ENCODE data around the gene REEP1. TPM values are rescaled to one million over a fixed set of nuclear protein-coding genes. Genes with fewer than 3 reads are reported as not detected.

REEP1 gene
- total RNA-seq, 4 donors from 2014 or later, result 1.7 to 12.0 (median 3.6) TPM

- H3K9me3 ChIP-seq, result no peaks in the 10 kb centered on the region
- H3K27ac ChIP-seq, result no peak overlapping the region
- H3K4me3 ChIP-seq, result no peak overlapping the region
- peaks cover 0 to 14% (median 5%) of the 10 kb centered on the region in 4 donors for H3K4me1 ChIP-seq
- no peaks in the 10 kb centered on the region for H3K36me3 ChIP-seq
- DNase-seq, result peak in 2 of 3 donors; percentile 38 to 70
- TF ChIP-seq POLR2A (IDR thresholded peaks at IDR 0.05), result peak in 1 of 2 donors; percentile 17
- peak; percentile 72 to 91 (median 80) for TF ChIP-seq CTCF (IDR thresholded peaks at IDR 0.05)
- no peaks in the 10 kb centered on the region for H3K27me3 ChIP-seq
Measured at GRCh38 chr2:86221066-86221684, 116.3 kb downstream of the REEP1 start.

- Histone ChIP-seq H3K4me1 (peaks cover 0 to 14% (median 0%) of the 10 kb centered on the region in 4 donors), H3K4me3 (no peak overlapping the region), H3K36me3 (no peaks in the 10 kb centered on the region), H3K27me3 (no peaks in the 10 kb centered on the region), H3K27ac (no peak overlapping the region), H3K9me3 (no peaks in the 10 kb centered on the region)
- DNase-seq, result no peak
- TF ChIP-seq CTCF (IDR thresholded peaks at IDR 0.05) (no peak), POLR2A (IDR thresholded peaks at IDR 0.05) (no peak)
Measured at GRCh38 chr2:86219896-86220295, 117.5 kb downstream of the REEP1 start.

GRCh38 chr2:86218124-86218523, 119.3 kb downstream of the REEP1 start:
- Histone ChIP-seq H3K36me3 (no peaks in the 10 kb centered on the region), H3K9me3 (no peaks in the 10 kb centered on the region), H3K27me3 (no peaks in the 10 kb centered on the region), H3K27ac (no peak overlapping the region), H3K4me3 (no peak overlapping the region), H3K4me1 (peaks cover 0 to 26% (median 0%) of the 10 kb centered on the region in 4 donors)
- TF ChIP-seq POLR2A (IDR thresholded peaks at IDR 0.05), result no peak
- no peak for TF ChIP-seq CTCF (IDR thresholded peaks at IDR 0.05)
- no peak for DNase-seq

GRCh38 chr2:86216575-86217555, 120.6 kb downstream of the REEP1 start:
- no peak overlapping the region for H3K4me3 ChIP-seq
- TF ChIP-seq CTCF (IDR thresholded peaks at IDR 0.05) (no peak), POLR2A (IDR thresholded peaks at IDR 0.05) (no peak)
- no peak overlapping the region for H3K27ac ChIP-seq
- H3K27me3 ChIP-seq, result no peaks in the 10 kb centered on the region
- peak in 1 of 3 donors; percentile 38 for DNase-seq
- peaks cover 0 to 23% (median 0%) of the 10 kb centered on the region in 4 donors for H3K4me1 ChIP-seq
- H3K36me3 ChIP-seq, result peaks cover 0 to 7% (median 0%) of the 10 kb centered on the region in 3 donors
- no peaks in the 10 kb centered on the region for H3K9me3 ChIP-seq

GRCh38 chr2:86214503-86214832, 123.0 kb downstream of the REEP1 start:
- H3K27ac ChIP-seq, result peak overlapping the region in 2 of 4 donors; percentile 12 to 36
- TF ChIP-seq POLR2A (IDR thresholded peaks at IDR 0.05), result no peak
- no peak for TF ChIP-seq CTCF (IDR thresholded peaks at IDR 0.05)
- peaks cover 0 to 27% (median 0%) of the 10 kb centered on the region in 4 donors for H3K4me1 ChIP-seq
- no peaks in the 10 kb centered on the region for H3K27me3 ChIP-seq
- peaks cover 0 to 24% (median 0%) of the 10 kb centered on the region in 3 donors for H3K36me3 ChIP-seq
- no peaks in the 10 kb centered on the region for H3K9me3 ChIP-seq
- no peak overlapping the region for H3K4me3 ChIP-seq
- DNase-seq, result no peak

All from Peyer's patch (tissue), 4 donors.